Osteocyte (in vitro differentiated cells): ENCODE measurements around the gene PAK5. TPM values are rescaled to one million over a fixed set of nuclear protein-coding genes. Genes with fewer than 3 reads are reported as not detected.

Experiments used
- DNase-seq: peaks from one replicate; pipeline ENCODE4 v3.0.0; 2021; ENCODE audit warnings: mixed read lengths; ENCODE audit not compliant: unreplicated experiment; ENCODE audit errors: extremely low spot score
- H3K27ac Mint-ChIP-seq: one replicate; pipeline ENCODE4 v1.8.0; 2021; ENCODE audit warnings: mild to moderate bottlenecking, mixed read lengths; ENCODE audit not compliant: unreplicated experiment
- H3K27me3 Mint-ChIP-seq: one replicate; pipeline ENCODE4 v1.8.0; 2021; ENCODE audit warnings: mixed read lengths; ENCODE audit not compliant: unreplicated experiment
- H3K36me3 Mint-ChIP-seq: one replicate; pipeline ENCODE4 v1.8.0; 2021; ENCODE audit warnings: mixed read lengths; ENCODE audit not compliant: unreplicated experiment
- H3K4me1 Mint-ChIP-seq: one replicate; pipeline ENCODE4 v1.8.0; 2021; ENCODE audit warnings: mixed read lengths; ENCODE audit not compliant: unreplicated experiment
- H3K4me3 Mint-ChIP-seq: one replicate; pipeline ENCODE4 v1.8.0; 2021; ENCODE audit warnings: mild to moderate bottlenecking, moderate library complexity, mixed read lengths; ENCODE audit not compliant: unreplicated experiment
- H3K9me3 Mint-ChIP-seq: one replicate; pipeline ENCODE4 v1.8.0; 2021; ENCODE audit warnings: mixed read lengths; ENCODE audit not compliant: unreplicated experiment
- CTCF ChIP-seq: fragments of 200-600 bp; sonication (generic); IDR thresholded peaks from 2 replicates; pipeline ENCODE4 v1.5.0; 2021; ENCODE audit warnings: antibody characterized with exemption, mild to moderate bottlenecking, moderate library complexity
- long read RNA-seq: library from polyadenylated mRNA; unstranded; transcript quantifications from one replicate; pipeline ENCODE4 v2.0.0, GENCODE V29; 2021
- total RNA-seq: library from RNA; stranded (reverse); gene quantifications from 2 replicates; pipeline ENCODE4 v1.2.1, GENCODE V29; 2021

PAK5 gene
- total RNA-seq = not detected in 2 replicates
- long read RNA-seq = 0 reads

GRCh38 chr20:9838378-9839295 lies at the start of gene PAK5:
Gene PAK5, minus strand, starts transcription at chr20:9839076. Its CDS starts 194,748 bp downstream, at chr20:9644328.
- H3K27ac Mint-ChIP-seq = no peak within 1 kb of the TSS
- peaks cover 55% of the 10 kb centered on the region for H3K27me3 Mint-ChIP-seq
- DNase-seq = no peak
- no peaks in the 10 kb centered on the region for H3K36me3 Mint-ChIP-seq
- peaks cover 5% of the 10 kb centered on the region for H3K9me3 Mint-ChIP-seq
- no peak for TF ChIP-seq CTCF
- peaks cover 4% of the 10 kb centered on the region for H3K4me1 Mint-ChIP-seq
- H3K4me3 Mint-ChIP-seq = peak within 1 kb of the TSS; percentile 47

- Mint-ChIP-seq H3K27ac (no peak overlapping the region), H3K27me3 (no peaks in the 10 kb centered on the region), H3K9me3 (peaks cover 5% of the 10 kb centered on the region), H3K4me1 (no peaks in the 10 kb centered on the region), H3K36me3 (no peaks in the 10 kb centered on the region), H3K4me3 (no peak overlapping the region)
- no peak for TF ChIP-seq CTCF
- no peak for DNase-seq
Observed at GRCh38 chr20:9887706-9888105, 48.8 kb upstream of the PAK5 start.

GRCh38 chr20:9886227-9886626 lies 47.4 kb upstream of the PAK5 start:
- H3K4me3 Mint-ChIP-seq = no peak overlapping the region
- no peak overlapping the region for H3K27ac Mint-ChIP-seq
- H3K4me1 Mint-ChIP-seq = no peaks in the 10 kb centered on the region
- no peaks in the 10 kb centered on the region for H3K27me3 Mint-ChIP-seq
- H3K9me3 Mint-ChIP-seq = peaks cover 5% of the 10 kb centered on the region
- no peaks in the 10 kb centered on the region for H3K36me3 Mint-ChIP-seq
- no peak for TF ChIP-seq CTCF
- no peak for DNase-seq

GRCh38 chr20:9884666-9885065 lies 45.8 kb upstream of the PAK5 start:
- no peak overlapping the region for H3K27ac Mint-ChIP-seq
- no peaks in the 10 kb centered on the region for H3K36me3 Mint-ChIP-seq
- DNase-seq = no peak
- no peaks in the 10 kb centered on the region for H3K4me1 Mint-ChIP-seq
- peaks cover under 1% of the 10 kb centered on the region for H3K9me3 Mint-ChIP-seq
- peaks cover 5% of the 10 kb centered on the region for H3K27me3 Mint-ChIP-seq
- peak; percentile 8 for TF ChIP-seq CTCF
- no peak overlapping the region for H3K4me3 Mint-ChIP-seq

GRCh38 chr20:9884061-9884460 lies 45.2 kb upstream of the PAK5 start:
- Mint-ChIP-seq H3K27me3 (peaks cover 5% of the 10 kb centered on the region), H3K4me1 (no peaks in the 10 kb centered on the region), H3K27ac (no peak overlapping the region), H3K9me3 (no peaks in the 10 kb centered on the region), H3K36me3 (no peaks in the 10 kb centered on the region), H3K4me3 (no peak overlapping the region)
- TF ChIP-seq CTCF = peak; percentile 17
- no peak for DNase-seq
